ENCODE results near the gene TTF2. TPM values are rescaled to one million over a fixed set of nuclear protein-coding genes. Genes with fewer than 3 reads are reported as not detected.

TTF2 gene
- total RNA-seq, 4 donors from 2014 or later, result 6.6 to 12.8 (median 9.0) TPM

GRCh38 chr1:117015724-117016123, 44.4 kb upstream of the TTF2 start:
- Histone ChIP-seq H3K27me3 (no peaks in the 10 kb centered on the region), H3K4me1 (no peaks in the 10 kb centered on the region), H3K36me3 (no peaks in the 10 kb centered on the region), H3K9me3 (no peaks in the 10 kb centered on the region), H3K27ac (replicated peaks in 1 of 4) (no peak overlapping the region), H3K4me3 (no peak overlapping the region)
- WGBS, result 93% methylated on average over 3 of the region's 3 CpGs
- TF ChIP-seq POLR2A (IDR thresholded peaks at IDR 0.05; ENCODE audit: low read depth), result no peak
- no peak for TF ChIP-seq EP300 (IDR thresholded peaks at IDR 0.05)
- no peak for TF ChIP-seq POLR2AphosphoS5 (IDR thresholded peaks at IDR 0.05)
- TF ChIP-seq, protein P1, sequence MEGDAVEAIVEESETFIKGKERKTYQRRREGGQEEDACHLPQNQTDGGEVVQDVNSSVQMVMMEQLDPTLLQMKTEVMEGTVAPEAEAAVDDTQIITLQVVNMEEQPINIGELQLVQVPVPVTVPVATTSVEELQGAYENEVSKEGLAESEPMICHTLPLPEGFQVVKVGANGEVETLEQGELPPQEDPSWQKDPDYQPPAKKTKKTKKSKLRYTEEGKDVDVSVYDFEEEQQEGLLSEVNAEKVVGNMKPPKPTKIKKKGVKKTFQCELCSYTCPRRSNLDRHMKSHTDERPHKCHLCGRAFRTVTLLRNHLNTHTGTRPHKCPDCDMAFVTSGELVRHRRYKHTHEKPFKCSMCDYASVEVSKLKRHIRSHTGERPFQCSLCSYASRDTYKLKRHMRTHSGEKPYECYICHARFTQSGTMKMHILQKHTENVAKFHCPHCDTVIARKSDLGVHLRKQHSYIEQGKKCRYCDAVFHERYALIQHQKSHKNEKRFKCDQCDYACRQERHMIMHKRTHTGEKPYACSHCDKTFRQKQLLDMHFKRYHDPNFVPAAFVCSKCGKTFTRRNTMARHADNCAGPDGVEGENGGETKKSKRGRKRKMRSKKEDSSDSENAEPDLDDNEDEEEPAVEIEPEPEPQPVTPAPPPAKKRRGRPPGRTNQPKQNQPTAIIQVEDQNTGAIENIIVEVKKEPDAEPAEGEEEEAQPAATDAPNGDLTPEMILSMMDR (IDR thresholded peaks at IDR 0.05), result no peak
- intact Hi-C loops (cut with DNase I), result no loop called here
- DNase-seq (ENCODE audit: extremely low spot score), result no peak

- H3K27me3 ChIP-seq, result no peaks in the 10 kb centered on the region
- no peak for DNase-seq (ENCODE audit: extremely low spot score)
- 77% methylated on average over 4 of the region's 4 CpGs for WGBS
- no peak overlapping the region for H3K27ac ChIP-seq (replicated peaks in 1 of 4)
- intact Hi-C loops (cut with DNase I), result no loop called here
- no peak overlapping the region for H3K4me3 ChIP-seq
- no peaks in the 10 kb centered on the region for H3K36me3 ChIP-seq
- TF ChIP-seq POLR2A (IDR thresholded peaks at IDR 0.05; ENCODE audit: low read depth), result no peak
- TF ChIP-seq EP300 (IDR thresholded peaks at IDR 0.05), result no peak
- TF ChIP-seq, protein P1 (IDR thresholded peaks at IDR 0.05), result no peak
- TF ChIP-seq POLR2AphosphoS5 (IDR thresholded peaks at IDR 0.05), result no peak
- no peaks in the 10 kb centered on the region for H3K9me3 ChIP-seq
- H3K4me1 ChIP-seq, result no peaks in the 10 kb centered on the region
These were observed 43.1 kb upstream of the TTF2 start for GRCh38 chr1:117017062-117017461.

GRCh38 chr1:117017648-117018047, 42.5 kb upstream of the TTF2 start:
- H3K36me3 ChIP-seq, result no peaks in the 10 kb centered on the region
- no peak for DNase-seq (ENCODE audit: extremely low spot score)
- no peak overlapping the region for H3K27ac ChIP-seq (replicated peaks in 1 of 4)
- intact Hi-C loops (cut with DNase I), result no loop called here
- TF ChIP-seq POLR2A (IDR thresholded peaks at IDR 0.05; ENCODE audit: low read depth), result no peak
- TF ChIP-seq, protein P1 (IDR thresholded peaks at IDR 0.05), result no peak
- no peak for TF ChIP-seq POLR2AphosphoS5 (IDR thresholded peaks at IDR 0.05)
- TF ChIP-seq EP300 (IDR thresholded peaks at IDR 0.05), result no peak
- no peaks in the 10 kb centered on the region for H3K4me1 ChIP-seq
- no peaks in the 10 kb centered on the region for H3K9me3 ChIP-seq
- H3K4me3 ChIP-seq, result no peak overlapping the region
- H3K27me3 ChIP-seq, result no peaks in the 10 kb centered on the region
- WGBS, result 56% methylated on average over 3 of the region's 3 CpGs

DNA sequence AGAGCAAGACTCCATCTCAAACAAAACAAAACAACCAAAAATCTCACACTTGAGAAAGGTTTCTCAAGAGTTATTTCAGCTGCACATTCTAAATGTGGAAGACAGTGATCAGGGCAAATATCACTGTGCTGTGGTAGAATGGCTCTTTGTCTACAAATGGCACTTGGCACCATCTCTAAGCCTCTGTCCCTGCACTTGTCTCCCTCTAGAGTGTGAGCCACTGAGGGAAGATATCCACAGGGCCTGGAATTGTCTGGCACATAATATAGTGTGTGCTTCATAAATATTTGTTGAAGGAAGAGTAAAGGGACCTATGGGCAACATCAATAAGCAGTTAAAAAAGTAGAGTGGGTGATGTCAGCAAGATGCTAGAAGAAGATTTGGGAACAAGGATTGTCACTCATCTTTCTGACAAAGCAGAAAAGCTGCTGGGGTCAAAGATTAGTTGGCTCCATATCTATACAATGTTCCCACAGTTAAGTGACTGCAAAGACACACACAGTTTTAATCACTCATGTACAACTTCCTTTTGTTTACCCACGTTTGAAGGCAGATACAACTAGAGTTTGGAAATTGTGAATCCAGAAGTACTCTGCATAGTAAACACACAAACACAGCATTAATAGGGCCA, 39.5 kb upstream of the TTF2 start:
- WGBS, result 62% methylated on average over 1 of the region's 1 CpG
- Histone ChIP-seq H3K4me3 (no peak overlapping the region), H3K4me1 (no peaks in the 10 kb centered on the region), H3K36me3 (no peaks in the 10 kb centered on the region), H3K27me3 (no peaks in the 10 kb centered on the region), H3K27ac (replicated peaks in 1 of 4) (no peak overlapping the region), H3K9me3 (no peaks in the 10 kb centered on the region)
- DNase-seq (ENCODE audit: extremely low spot score), result peak; percentile 66
- TF ChIP-seq POLR2A (IDR thresholded peaks at IDR 0.05; ENCODE audit: low read depth) (no peak), POLR2AphosphoS5 (IDR thresholded peaks at IDR 0.05) (no peak), EP300 (IDR thresholded peaks at IDR 0.05) (no peak)
- TF ChIP-seq, protein P1 (IDR thresholded peaks at IDR 0.05), result no peak
- intact Hi-C loops (cut with DNase I), result no loop called here

DNA sequence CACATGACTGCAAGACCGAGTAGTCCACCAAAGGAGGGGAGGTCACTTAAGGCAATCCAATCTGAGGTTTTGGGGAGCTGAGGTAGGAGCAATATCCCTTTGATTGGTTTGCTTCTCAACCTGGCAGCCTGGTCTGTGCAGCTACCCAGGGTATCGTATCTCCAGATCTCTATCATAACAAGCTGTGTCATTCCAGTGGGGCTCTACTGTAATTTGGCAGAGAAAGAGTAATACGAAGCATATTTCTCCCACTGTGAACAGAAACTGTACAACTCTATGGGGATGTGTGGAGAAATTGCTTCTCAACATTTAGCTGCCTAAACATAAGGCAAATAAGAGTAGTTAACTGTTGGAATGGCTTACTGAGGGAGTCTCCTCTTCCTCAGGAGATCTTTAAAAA, 38.0 kb upstream of the TTF2 start:
- TF ChIP-seq POLR2A (IDR thresholded peaks at IDR 0.05; ENCODE audit: low read depth) (no peak), EP300 (IDR thresholded peaks at IDR 0.05) (no peak), POLR2AphosphoS5 (IDR thresholded peaks at IDR 0.05) (no peak)
- TF ChIP-seq, protein P1 (IDR thresholded peaks at IDR 0.05), result no peak
- Histone ChIP-seq H3K4me1 (peaks cover 0 to 4% (median 0%) of the 10 kb centered on the region in 4 donors), H3K36me3 (no peaks in the 10 kb centered on the region), H3K27me3 (no peaks in the 10 kb centered on the region), H3K4me3 (no peak overlapping the region), H3K27ac (replicated peaks in 1 of 4) (no peak overlapping the region), H3K9me3 (no peaks in the 10 kb centered on the region)
- peak; percentile 2 for DNase-seq (ENCODE audit: extremely low spot score)
- intact Hi-C loops (cut with DNase I), result no loop called here
- WGBS, result 82% methylated on average over 3 of the region's 3 CpGs
